ENCODE measurements around the gene ADAMTSL4. TPM values are rescaled to one million over a fixed set of nuclear protein-coding genes. Genes with fewer than 3 reads are reported as not detected.

Gene ADAMTSL4
- total RNA-seq, 4 donors from 2014 or later: 54.4 to 132 (median 93.2) TPM

- peak; percentile 79 to 91 (median 89) for TF ChIP-seq CTCF (IDR thresholded peaks at IDR 0.05)
- no peak for TF ChIP-seq EP300 (IDR thresholded peaks at IDR 0.05)
- peaks cover 0 to 23% (median 0%) of the 10 kb centered on the region in 3 donors for H3K36me3 ChIP-seq
- no peaks in the 10 kb centered on the region for H3K9me3 ChIP-seq
- peaks cover 11 to 87% (median 62%) of the 10 kb centered on the region in 4 donors for H3K4me1 ChIP-seq
- 11 to 13% methylated on average over 16 to 17 of the region's 17 CpGs for WGBS, 2 donors
- H3K27me3 ChIP-seq: no peaks in the 10 kb centered on the region
- peak overlapping the region; percentile 41 to 57 (median 52) for H3K4me3 ChIP-seq
- peak; percentile 84 to 94 for DNase-seq (ENCODE audit: low spot score in 2 of 2)
- H3K27ac ChIP-seq: peak overlapping the region; percentile 97 to 100 (median 99)
Observed at GRCh38 chr1:150560576-150561253, 11.5 kb downstream of the ADAMTSL4 start.

GRCh38 chr1:150561254-150561973 is 12.2 kb downstream of the ADAMTSL4 start:
- H3K9me3 ChIP-seq: no peaks in the 10 kb centered on the region
- H3K36me3 ChIP-seq: peaks cover 0 to 16% (median 0%) of the 10 kb centered on the region in 3 donors
- TF ChIP-seq CTCF (IDR thresholded peaks at IDR 0.05): peak in 3 of 5 experiments; percentile 2 to 67 (median 54)
- TF ChIP-seq EP300 (IDR thresholded peaks at IDR 0.05): peak; percentile 98 to 99
- TF ChIP-seq POLR2A (IDR thresholded peaks at IDR 0.05): peak; percentile 93 to 95
- peak overlapping the region; percentile 97 to 100 (median 99) for H3K27ac ChIP-seq
- WGBS, 2 donors: 0% methylated on average over 19 to 32 of the region's 32 CpGs
- H3K27me3 ChIP-seq: no peaks in the 10 kb centered on the region
- peak overlapping the region; percentile 41 to 57 (median 52) for H3K4me3 ChIP-seq
- H3K4me1 ChIP-seq: peaks cover 11 to 88% (median 69%) of the 10 kb centered on the region in 4 donors
- DNase-seq (ENCODE audit: low spot score in 2 of 2): peak; percentile 91 to 93

GRCh38 chr1:150561974-150562445 is 12.8 kb downstream of the ADAMTSL4 start:
- peak; percentile 24 to 43 for TF ChIP-seq POLR2A (IDR thresholded peaks at IDR 0.05)
- TF ChIP-seq EP300 (IDR thresholded peaks at IDR 0.05): peak; percentile 92 to 98
- no peak for TF ChIP-seq CTCF (IDR thresholded peaks at IDR 0.05)
- peaks cover 0 to 10% (median 0%) of the 10 kb centered on the region in 3 donors for H3K36me3 ChIP-seq
- no peaks in the 10 kb centered on the region for H3K9me3 ChIP-seq
- H3K4me1 ChIP-seq: peaks cover 11 to 88% (median 75%) of the 10 kb centered on the region in 4 donors
- peak overlapping the region; percentile 97 to 100 (median 99) for H3K27ac ChIP-seq
- WGBS, 2 donors: 0% methylated on average over 11 to 18 of the region's 18 CpGs
- no peaks in the 10 kb centered on the region for H3K27me3 ChIP-seq
- H3K4me3 ChIP-seq: peak overlapping the region; percentile 41 to 57 (median 52)
- DNase-seq (ENCODE audit: low spot score in 2 of 2): peak; percentile 86 to 88

GRCh38 chr1:150562446-150563339 is 13.5 kb downstream of the ADAMTSL4 start:
- H3K4me1 ChIP-seq: peaks cover 11 to 88% (median 80%) of the 10 kb centered on the region in 4 donors
- H3K4me3 ChIP-seq: peak overlapping the region; percentile 41 to 57 (median 52)
- H3K9me3 ChIP-seq: no peaks in the 10 kb centered on the region
- peak in 1 of 2 donors; percentile 13 for DNase-seq (ENCODE audit: low spot score in 2 of 2)
- H3K27me3 ChIP-seq: no peaks in the 10 kb centered on the region
- peak overlapping the region; percentile 97 to 100 (median 99) for H3K27ac ChIP-seq
- TF ChIP-seq EP300 (IDR thresholded peaks at IDR 0.05): no peak
- TF ChIP-seq CTCF (IDR thresholded peaks at IDR 0.05): no peak
- no peak for TF ChIP-seq POLR2A (IDR thresholded peaks at IDR 0.05)
- peaks cover 0 to 3% (median 0%) of the 10 kb centered on the region in 3 donors for H3K36me3 ChIP-seq
- 14 to 16% methylated on average over 4 of the region's 4 CpGs for WGBS, 2 donors

All from tibial nerve (tissue), 4 donors.